Neuronal stem cell (in vitro differentiated cells): ENCODE measurements around the gene MEGF9.

Source experiments
- DNase-seq: peaks from one replicate; pipeline ENCODE4 v3.0.0-alpha.2; 2013; ENCODE audit warnings: low spot score
- H2AFZ ChIP-seq: one replicate; pipeline ENCODE4 v1.6.1; 2013; ENCODE audit warnings: mild to moderate bottlenecking, low read length, inconsistent platforms
- H2AK5ac ChIP-seq: 2 replicates; pipeline ENCODE4 v1.6.1; 2013; ENCODE audit warnings: low read depth, mild to moderate bottlenecking, inconsistent platforms, low read length, moderate library complexity, mixed read lengths
- H2BK120ac ChIP-seq: 2 replicates; pipeline ENCODE4 v1.6.1; 2013; ENCODE audit warnings: low read depth, mild to moderate bottlenecking, inconsistent platforms, low read length, moderate library complexity, mixed read lengths
- H2BK12ac ChIP-seq: one replicate; pipeline ENCODE4 v1.6.1; 2013; ENCODE audit warnings: low read length, inconsistent platforms
- H2BK15ac ChIP-seq: 2 replicates; pipeline ENCODE4 v1.6.1; 2013; ENCODE audit warnings: mild to moderate bottlenecking, low read length, inconsistent platforms, mixed read lengths
- H2BK5ac ChIP-seq: one replicate; pipeline ENCODE4 v1.6.1; 2013; ENCODE audit warnings: inconsistent platforms, mild to moderate bottlenecking, low read length, moderate library complexity
- H3K14ac ChIP-seq: one replicate; pipeline ENCODE4 v1.6.1; 2013; ENCODE audit warnings: low read length, inconsistent platforms
- H3K18ac ChIP-seq: 2 replicates; pipeline ENCODE4 v1.6.1; 2013; ENCODE audit warnings: low read length, inconsistent platforms
- H3K23ac ChIP-seq: 2 replicates; pipeline ENCODE4 v1.6.1; 2013; ENCODE audit warnings: low read depth, mild to moderate bottlenecking, mixed read lengths, low read length, inconsistent platforms; ENCODE audit not compliant: poor library complexity
- H3K27ac ChIP-seq: replicated peaks from 3 replicates; pipeline ENCODE4 v1.5.1; 2013; ENCODE audit warnings: low read length, inconsistent platforms
- H3K27me3 ChIP-seq, 3 experiments: 2 replicates each; pipeline ENCODE4 v1.6.1; 2013; ENCODE audit warnings: low read length in 3 of 3, mild to moderate bottlenecking in 2 of 3, inconsistent platforms in 1 of 3, low read depth in 1 of 3, mixed read lengths in 1 of 3, moderate library complexity in 1 of 3; ENCODE audit not compliant: control insufficient read depth in 3 of 3, insufficient read depth in 3 of 3
- H3K36me3 ChIP-seq, 2 donors: replicated peaks in 1 of 2; 2 replicates each; pipeline ENCODE4 v1.6.1; 2013; ENCODE audit warnings: low read length in 2 of 2; ENCODE audit not compliant: control insufficient read depth in 2 of 2, insufficient read depth in 2 of 2
- H3K4ac ChIP-seq: 2 replicates; pipeline ENCODE4 v1.6.1; 2013; ENCODE audit warnings: inconsistent platforms, mild to moderate bottlenecking, low read length, moderate library complexity
- H3K4me1 ChIP-seq, 2 donors: 1 replicate in 1 of 2; 2 replicates in 1 of 2; pipeline ENCODE4 v1.6.1; 2013; ENCODE audit warnings: low read length in 2 of 2, low read depth in 1 of 2; ENCODE audit not compliant: control insufficient read depth in 2 of 2, insufficient read depth in 1 of 2
- H3K4me2 ChIP-seq: one replicate; pipeline ENCODE4 v1.6.1; 2013; ENCODE audit warnings: mild to moderate bottlenecking, low read length, inconsistent platforms; ENCODE audit not compliant: insufficient read depth, poor library complexity, severe bottlenecking
- H3K4me3 ChIP-seq, 2 donors: 2 replicates each; pipeline ENCODE4 v1.5.1; 2013; ENCODE audit warnings: low read length in 2 of 2, mild to moderate bottlenecking in 2 of 2, inconsistent platforms in 1 of 2, moderate library complexity in 1 of 2
- H3K79me1 ChIP-seq: one replicate; pipeline ENCODE4 v1.6.1; 2013; ENCODE audit warnings: low read depth, mild to moderate bottlenecking, inconsistent platforms, low read length, moderate library complexity
- H3K9ac ChIP-seq: one replicate; pipeline ENCODE4 v1.6.1; 2013; ENCODE audit warnings: mild to moderate bottlenecking, low read depth, low read length, inconsistent platforms; ENCODE audit not compliant: poor library complexity
- H3K9me3 ChIP-seq, 2 donors: replicated peaks in 1 of 2; 2 replicates each; pipeline versions ENCODE3 to v1.6.1; 2013; ENCODE audit warnings: low read length in 2 of 2, mild to moderate bottlenecking in 2 of 2, inconsistent platforms in 1 of 2, low read depth in 1 of 2, mixed read lengths in 1 of 2, moderate library complexity in 1 of 2; ENCODE audit not compliant: control insufficient read depth in 2 of 2, insufficient read depth in 1 of 2
- H4K8ac ChIP-seq: one replicate; pipeline ENCODE4 v1.6.1; 2013; ENCODE audit warnings: low read depth, mild to moderate bottlenecking, inconsistent platforms, low read length, moderate library complexity
- H4K91ac ChIP-seq: one replicate; pipeline ENCODE4 v1.6.1; 2013; ENCODE audit warnings: low read length, low read depth, mild to moderate bottlenecking, inconsistent platforms; ENCODE audit not compliant: poor library complexity
- WGBS, 2 donors: extraction: QIAGEN DNeasy Blood & Tissue Kit; methylation state at CpG; one replicate each; pipeline ENCODE4 v1.1.7; 2013; ENCODE audit warnings: missing lambda C conversion rate in 2 of 2, mixed read lengths in 1 of 2; ENCODE audit not compliant: insufficient read length in 2 of 2, insufficient replicate concordance in 1 of 2; ENCODE audit errors: extremely low coverage in 2 of 2; 5-methylcytosine and 5-hydroxymethylcytosine counted together

MEGF9 gene

DNA sequence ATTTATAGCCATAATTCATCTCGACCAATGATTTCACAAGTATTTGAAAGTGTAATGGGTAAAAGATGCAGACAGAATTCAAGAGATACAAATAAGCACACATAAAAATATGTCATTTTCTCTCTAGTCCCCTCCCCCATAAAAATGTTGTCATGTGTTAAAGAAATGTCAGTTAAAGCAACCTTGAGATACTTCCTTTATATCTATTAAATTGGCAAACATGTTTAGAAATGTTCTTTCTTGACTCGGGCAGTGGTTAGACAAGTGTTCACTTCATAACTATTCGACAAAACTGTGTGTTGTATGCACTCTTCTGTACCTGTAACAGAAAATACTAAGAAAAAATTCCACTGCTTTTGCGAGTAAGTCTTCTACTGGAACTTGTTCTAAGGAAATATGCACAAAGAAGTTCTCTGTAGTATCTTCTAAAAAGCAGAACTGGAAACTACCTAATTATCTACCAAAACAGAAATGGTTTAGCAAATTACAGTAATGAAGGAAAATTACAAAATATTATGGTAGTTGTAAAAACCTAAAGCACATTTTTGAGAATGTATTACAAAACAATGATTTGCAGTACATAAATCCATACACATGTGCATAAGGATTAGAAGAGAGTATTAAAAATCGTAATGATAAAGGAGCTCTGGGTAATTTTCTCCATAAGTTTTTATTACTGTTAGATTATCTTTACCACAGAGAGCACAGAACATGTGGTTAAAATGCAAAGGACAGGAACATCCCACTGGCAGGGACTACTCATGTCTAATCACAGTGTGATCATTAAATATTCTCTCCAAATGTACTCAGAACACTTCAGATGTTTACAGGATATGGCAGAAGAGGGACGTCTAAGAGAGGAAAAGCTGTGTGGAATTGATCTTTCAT lies 43.0 kb upstream of the MEGF9 start:
- Histone ChIP-seq H3K14ac (no peak overlapping the region), H2BK12ac (no peak overlapping the region), H2BK120ac (no peak overlapping the region), H4K91ac (no peak overlapping the region), H2BK5ac (no peak overlapping the region), H3K27ac (no peak overlapping the region), H3K4me3 (no peak overlapping the region), H3K9me3 (no peaks in the 10 kb centered on the region), H3K9ac (no peak overlapping the region), H3K18ac (no peak overlapping the region), H3K4me2 (no peak overlapping the region), H3K36me3 (peaks cover 6 to 55% of the 10 kb centered on the region in 2 donors), H3K27me3 (no peaks in the 10 kb centered on the region), H2AFZ (no peak overlapping the region), H3K79me1 (no peaks in the 10 kb centered on the region), H3K23ac (no peak overlapping the region), H2AK5ac (no peak overlapping the region), H2BK15ac (no peak overlapping the region), H4K8ac (no peak overlapping the region), H3K4me1 (no peaks in the 10 kb centered on the region), H3K4ac (no peak overlapping the region)
- no peak for DNase-seq
- WGBS, 2 donors, result no CpG with 5 or more reads among the region's 6 CpGs

- Histone ChIP-seq H3K27me3 (no peaks in the 10 kb centered on the region), H3K36me3 (peaks cover 6 to 49% of the 10 kb centered on the region in 2 donors), H3K14ac (no peak overlapping the region), H3K18ac (no peak overlapping the region), H2BK15ac (no peak overlapping the region), H2BK12ac (no peak overlapping the region), H2AK5ac (no peak overlapping the region), H3K79me1 (no peaks in the 10 kb centered on the region), H3K23ac (no peak overlapping the region), H3K4me2 (no peak overlapping the region), H3K4ac (no peak overlapping the region), H3K4me1 (no peaks in the 10 kb centered on the region), H2BK5ac (no peak overlapping the region), H3K9ac (no peak overlapping the region), H4K91ac (no peak overlapping the region), H3K27ac (no peak overlapping the region), H2BK120ac (no peak overlapping the region), H4K8ac (no peak overlapping the region), H3K9me3 (no peaks in the 10 kb centered on the region), H2AFZ (no peak overlapping the region), H3K4me3 (no peak overlapping the region)
- WGBS, 2 donors, result no CpG with 5 or more reads among the region's 1 CpG
- DNase-seq, result no peak
Measured at GRCh38 chr9:120756531-120756930, 42.3 kb upstream of the MEGF9 start.

GRCh38 chr9:120755810-120756434 lies 41.7 kb upstream of the MEGF9 start:
- Histone ChIP-seq H3K9ac (no peak overlapping the region), H3K18ac (no peak overlapping the region), H3K4me2 (no peak overlapping the region), H3K4ac (no peak overlapping the region), H3K27me3 (no peaks in the 10 kb centered on the region), H3K4me1 (no peaks in the 10 kb centered on the region), H2AK5ac (no peak overlapping the region), H3K9me3 (no peaks in the 10 kb centered on the region), H3K14ac (no peak overlapping the region), H3K36me3 (peaks cover 6 to 42% of the 10 kb centered on the region in 2 donors), H4K8ac (no peak overlapping the region), H2AFZ (no peak overlapping the region), H2BK5ac (no peak overlapping the region), H3K27ac (no peak overlapping the region), H2BK15ac (no peak overlapping the region), H2BK120ac (no peak overlapping the region), H3K79me1 (no peaks in the 10 kb centered on the region), H2BK12ac (no peak overlapping the region), H4K91ac (no peak overlapping the region), H3K4me3 (no peak overlapping the region), H3K23ac (no peak overlapping the region)
- peak; percentile 71 for DNase-seq
- no CpG with 5 or more reads among the region's 6 CpGs for WGBS, 2 donors

- Histone ChIP-seq H3K4me1 (no peaks in the 10 kb centered on the region), H2AFZ (no peak overlapping the region), H3K4ac (no peak overlapping the region), H2BK120ac (no peak overlapping the region), H3K4me2 (no peak overlapping the region), H2BK12ac (no peak overlapping the region), H3K14ac (no peak overlapping the region), H2BK5ac (no peak overlapping the region), H3K27ac (no peak overlapping the region), H3K9me3 (no peaks in the 10 kb centered on the region), H4K91ac (no peak overlapping the region), H2BK15ac (no peak overlapping the region), H3K4me3 (no peak overlapping the region), H3K79me1 (no peaks in the 10 kb centered on the region), H3K18ac (no peak overlapping the region), H3K23ac (no peak overlapping the region), H3K27me3 (no peaks in the 10 kb centered on the region), H3K36me3 (peaks cover 5 to 34% of the 10 kb centered on the region in 2 donors), H2AK5ac (no peak overlapping the region), H3K9ac (no peak overlapping the region), H4K8ac (no peak overlapping the region)
- no peak for DNase-seq
- WGBS, 2 donors, result no CpG with 5 or more reads among the region's 2 CpGs
Measured at GRCh38 chr9:120755044-120755443, 40.8 kb upstream of the MEGF9 start.
